A673 (cell line): Measurements from ENCODE around the gene FGGY. TPM values are rescaled to one million over a fixed set of nuclear protein-coding genes. Genes with fewer than 3 reads are reported as not detected.

Experiments used
- BruUV-seq: library from RNA; stranded (reverse); fragments of 400-500 nt; replicated peaks from 2 replicates; lab custom pipeline; 2021; lab: Mats Ljungman, UMichigan
- CTCF ChIA-PET: fragments of 300-600 bp; sonication (Branson Sonifier 250); formaldehyde crosslinking; loops from one replicate; lab custom pipeline; 2022; ENCODE audit warnings: antibody characterized with exemption; lab: Charles Lee
- POLR2A ChIA-PET: fragments of 300-600 bp; sonication (Branson Sonifier 250); formaldehyde crosslinking; loops from one replicate; lab custom pipeline; 2022; ENCODE audit warnings: antibody characterized with exemption; ENCODE audit not compliant: low non-redundant PET; lab: Charles Lee
- DNase-seq: peaks from one replicate; pipeline ENCODE4 v3.0.0-alpha.2; 2015; ENCODE audit warnings: low spot score
- H3K27ac ChIP-seq: fragments of 200-600 bp; sonication (generic); 2 replicates; pipeline ENCODE4 v1.5.1; 2016; ENCODE audit warnings: mixed run types, low read depth, mild to moderate bottlenecking, mixed read lengths, antibody characterized with exemption, low read length; ENCODE audit not compliant: poor library complexity, severe bottlenecking
- H3K27me3 ChIP-seq: fragments of 200-600 bp; sonication (generic); replicated peaks from 2 replicates; pipeline ENCODE4 v1.6.1; 2017; ENCODE audit warnings: mixed run types, low read depth, mild to moderate bottlenecking, mixed read lengths, antibody characterized with exemption, low read length; ENCODE audit not compliant: insufficient read depth, poor library complexity
- H3K36me3 ChIP-seq: fragments of 200-600 bp; sonication (generic); 2 replicates; pipeline ENCODE4 v1.6.1; 2016; ENCODE audit warnings: mixed run types, mild to moderate bottlenecking, mixed read lengths, antibody characterized with exemption, low read length; ENCODE audit not compliant: insufficient read depth, poor library complexity, severe bottlenecking
- H3K4me1 ChIP-seq: fragments of 200-600 bp; sonication (generic); 2 replicates; pipeline ENCODE4 v1.6.1; 2017; ENCODE audit warnings: mixed run types, mild to moderate bottlenecking, mixed read lengths, antibody characterized with exemption, low read length; ENCODE audit not compliant: insufficient read depth, poor library complexity, severe bottlenecking
- H3K4me3 ChIP-seq: fragments of 200-600 bp; sonication (generic); 2 replicates; pipeline ENCODE4 v1.5.1; 2016; ENCODE audit warnings: low read depth, mixed run types, mild to moderate bottlenecking, mixed read lengths, low read length; ENCODE audit not compliant: poor library complexity, severe bottlenecking
- H3K9me3 ChIP-seq: fragments of 200-600 bp; sonication (generic); 2 replicates; pipeline ENCODE4 v1.6.1; 2016; ENCODE audit warnings: mixed run types, low read depth, mild to moderate bottlenecking, mixed read lengths, antibody characterized with exemption, low read length; ENCODE audit not compliant: poor library complexity, severe bottlenecking
- EZH2 ChIP-seq: fragments of 200-600 bp; sonication (generic); IDR thresholded peaks from 2 replicates; pipeline ENCODE4 v1.6.1; 2017; ENCODE audit warnings: borderline replicate concordance, low read depth, mild to moderate bottlenecking, mixed read lengths, antibody characterized with exemption, low read length; ENCODE audit not compliant: poor library complexity, severe bottlenecking
- intact Hi-C: fragments of 100-400 bp; cut with micrococcal nuclease; formaldehyde crosslinking; loops from one replicate; pipeline ENCODE4 v1.10.0; 2022; ENCODE audit not compliant: unreplicated experiment
- total RNA-seq: library from RNA; stranded (reverse); gene quantifications from 2 replicates; pipeline ENCODE4 v1.2.3, GENCODE V29; 2021
- TF ChIP-seq, protein P1 (sequence below): fragments of 300-800, 200-600 bp; sonication (generic); conservative IDR thresholded peaks from 2 replicates; pipeline ENCODE4 v1.5.1; 2017; ENCODE audit warnings: low read depth, mild to moderate bottlenecking, antibody characterized with exemption, low read length, moderate library complexity, mixed read lengths

FGGY gene
- total RNA-seq, 1 experiment from 2014 or later = 2.6 TPM

DNA sequence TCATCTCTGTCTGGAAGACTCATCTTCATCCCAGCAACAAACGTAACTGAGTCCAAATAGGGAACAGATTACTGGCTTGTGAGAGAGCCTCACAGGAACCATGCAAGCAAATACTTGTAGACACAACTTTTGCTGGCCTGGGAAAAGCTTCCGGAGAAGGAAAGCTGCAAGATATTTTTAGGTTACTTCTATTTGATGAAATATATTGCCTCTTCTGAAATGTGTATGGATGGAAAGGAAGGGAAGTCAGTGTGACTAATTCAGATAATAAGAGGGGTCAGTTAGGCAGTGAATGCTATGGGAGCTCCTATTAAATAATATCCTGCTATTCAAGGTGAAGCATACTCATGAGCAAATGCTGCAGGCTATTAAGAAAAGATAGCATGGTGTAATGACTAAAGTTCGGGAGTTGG lies 20.4 kb upstream of the FGGY start:
- no peaks in the 10 kb centered on the region for H3K4me1 ChIP-seq
- H3K36me3 ChIP-seq = no peaks in the 10 kb centered on the region
- H3K4me3 ChIP-seq = no peak overlapping the region
- intact Hi-C loops = no loop called here
- peaks cover 58% of the 10 kb centered on the region for H3K27me3 ChIP-seq
- CTCF ChIA-PET = no interaction called here
- no peak overlapping the region for H3K27ac ChIP-seq
- POLR2A ChIA-PET = no interaction called here
- BruUV-seq = no TSS peak
- no peak for TF ChIP-seq EZH2
- TF ChIP-seq, protein P1, sequence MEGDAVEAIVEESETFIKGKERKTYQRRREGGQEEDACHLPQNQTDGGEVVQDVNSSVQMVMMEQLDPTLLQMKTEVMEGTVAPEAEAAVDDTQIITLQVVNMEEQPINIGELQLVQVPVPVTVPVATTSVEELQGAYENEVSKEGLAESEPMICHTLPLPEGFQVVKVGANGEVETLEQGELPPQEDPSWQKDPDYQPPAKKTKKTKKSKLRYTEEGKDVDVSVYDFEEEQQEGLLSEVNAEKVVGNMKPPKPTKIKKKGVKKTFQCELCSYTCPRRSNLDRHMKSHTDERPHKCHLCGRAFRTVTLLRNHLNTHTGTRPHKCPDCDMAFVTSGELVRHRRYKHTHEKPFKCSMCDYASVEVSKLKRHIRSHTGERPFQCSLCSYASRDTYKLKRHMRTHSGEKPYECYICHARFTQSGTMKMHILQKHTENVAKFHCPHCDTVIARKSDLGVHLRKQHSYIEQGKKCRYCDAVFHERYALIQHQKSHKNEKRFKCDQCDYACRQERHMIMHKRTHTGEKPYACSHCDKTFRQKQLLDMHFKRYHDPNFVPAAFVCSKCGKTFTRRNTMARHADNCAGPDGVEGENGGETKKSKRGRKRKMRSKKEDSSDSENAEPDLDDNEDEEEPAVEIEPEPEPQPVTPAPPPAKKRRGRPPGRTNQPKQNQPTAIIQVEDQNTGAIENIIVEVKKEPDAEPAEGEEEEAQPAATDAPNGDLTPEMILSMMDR = no peak
- DNase-seq = no peak
- no peaks in the 10 kb centered on the region for H3K9me3 ChIP-seq

DNA sequence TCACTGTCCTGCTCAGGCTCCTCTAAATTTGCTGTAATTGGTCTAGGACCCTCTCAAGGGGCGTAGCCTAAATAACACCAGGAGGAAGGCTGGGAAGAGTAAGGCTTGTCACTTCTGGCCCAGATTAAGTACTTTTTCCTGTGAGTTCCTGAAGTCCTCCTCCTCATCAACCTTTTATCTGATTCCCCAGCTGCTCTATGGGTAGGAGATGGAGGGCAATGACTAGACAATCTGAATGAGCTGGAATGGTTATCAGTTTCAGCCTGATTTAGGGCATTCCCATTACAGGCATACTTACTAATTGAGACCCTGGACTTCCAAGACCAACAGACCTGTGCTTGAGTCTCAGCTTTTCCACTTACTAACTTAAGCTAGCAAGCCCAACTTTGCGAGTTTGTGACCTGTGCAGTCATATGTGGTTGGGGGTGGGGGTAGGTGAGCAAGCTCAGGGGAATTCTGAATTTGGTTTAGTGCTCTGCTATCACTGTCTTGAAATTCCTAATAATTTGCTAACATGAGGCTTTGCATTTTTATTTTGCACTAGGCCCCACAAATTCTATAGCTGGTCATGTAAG lies 18.0 kb upstream of the FGGY start:
- Histone ChIP-seq H3K4me1 (no peaks in the 10 kb centered on the region), H3K27ac (no peak overlapping the region), H3K4me3 (no peak overlapping the region), H3K9me3 (no peaks in the 10 kb centered on the region), H3K27me3 (peaks cover 61% of the 10 kb centered on the region), H3K36me3 (no peaks in the 10 kb centered on the region)
- intact Hi-C loops = no loop called here
- CTCF ChIA-PET = no interaction called here
- no peak for DNase-seq
- POLR2A ChIA-PET = no interaction called here
- TF ChIP-seq, protein P1 = no peak
- TF ChIP-seq EZH2 = no peak
- BruUV-seq = no TSS peak

DNA sequence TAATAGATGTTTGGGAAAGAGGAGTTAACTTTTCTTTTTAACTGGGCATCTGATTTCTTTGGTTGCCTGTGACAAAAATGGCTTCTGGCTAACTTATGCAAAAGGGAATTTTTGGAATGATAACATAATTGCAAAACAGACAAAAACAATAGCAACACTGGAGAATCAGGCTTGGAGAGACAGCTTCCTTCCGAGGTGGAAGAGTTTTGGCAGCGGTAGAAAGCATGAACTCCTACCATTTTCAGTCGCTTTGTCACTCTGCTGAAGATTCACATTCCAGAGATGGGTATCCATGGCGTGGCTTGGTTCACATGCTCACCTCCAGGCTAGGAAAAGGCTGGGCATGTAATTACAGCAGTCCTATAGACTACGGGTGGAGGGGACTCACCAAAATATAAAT lies 17.2 kb upstream of the FGGY start:
- ChIA-PET CTCF (no interaction called here), POLR2A (interaction anchor here (0.6 kb wide), 1 partner anchor 379 kb away, joined by 3 read pairs; no protein-coding TSS in a partner anchor)
- no peak for TF ChIP-seq EZH2
- TF ChIP-seq, protein P1 = no peak
- Histone ChIP-seq H3K27me3 (peaks cover 65% of the 10 kb centered on the region), H3K4me3 (no peak overlapping the region), H3K36me3 (no peaks in the 10 kb centered on the region), H3K27ac (no peak overlapping the region), H3K9me3 (no peaks in the 10 kb centered on the region), H3K4me1 (no peaks in the 10 kb centered on the region)
- intact Hi-C loops = no loop called here
- no peak for DNase-seq
- BruUV-seq = no TSS peak
